HuH-7.5 (cell line): ENCODE data around the gene NCOR2.

ENCODE experiments used
- DNase-seq: peaks from one replicate; pipeline ENCODE4 v3.0.0; 2011; ENCODE audit warnings: low spot score

The NCOR2 gene

DNA sequence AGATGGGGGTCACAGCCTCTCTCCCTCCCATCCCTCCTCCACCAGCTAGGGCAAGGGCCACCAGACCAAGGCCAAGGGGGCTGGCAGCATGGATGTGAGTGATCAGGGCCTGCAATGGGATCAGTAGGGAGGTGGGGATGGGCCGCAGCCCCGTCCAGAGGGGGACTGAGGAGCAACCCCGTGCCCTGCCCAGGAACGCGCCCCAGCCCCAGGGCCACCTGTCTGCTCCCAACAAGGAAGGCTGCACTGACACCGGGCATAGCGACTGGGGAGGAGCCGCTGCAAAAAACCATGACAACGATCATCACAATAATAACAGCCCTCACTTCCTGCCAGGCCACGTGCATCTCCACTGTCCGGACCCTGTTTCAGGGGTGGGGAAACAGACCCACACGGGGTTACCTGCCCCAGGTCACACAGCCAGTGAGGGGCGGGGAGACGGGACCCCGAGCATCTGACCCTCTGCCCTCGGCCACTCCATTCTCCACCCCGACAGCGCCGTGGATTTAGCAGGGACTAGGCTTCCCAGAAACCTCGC is 24.3 kb downstream of the NCOR2 start:
- no peak for DNase-seq

DNA sequence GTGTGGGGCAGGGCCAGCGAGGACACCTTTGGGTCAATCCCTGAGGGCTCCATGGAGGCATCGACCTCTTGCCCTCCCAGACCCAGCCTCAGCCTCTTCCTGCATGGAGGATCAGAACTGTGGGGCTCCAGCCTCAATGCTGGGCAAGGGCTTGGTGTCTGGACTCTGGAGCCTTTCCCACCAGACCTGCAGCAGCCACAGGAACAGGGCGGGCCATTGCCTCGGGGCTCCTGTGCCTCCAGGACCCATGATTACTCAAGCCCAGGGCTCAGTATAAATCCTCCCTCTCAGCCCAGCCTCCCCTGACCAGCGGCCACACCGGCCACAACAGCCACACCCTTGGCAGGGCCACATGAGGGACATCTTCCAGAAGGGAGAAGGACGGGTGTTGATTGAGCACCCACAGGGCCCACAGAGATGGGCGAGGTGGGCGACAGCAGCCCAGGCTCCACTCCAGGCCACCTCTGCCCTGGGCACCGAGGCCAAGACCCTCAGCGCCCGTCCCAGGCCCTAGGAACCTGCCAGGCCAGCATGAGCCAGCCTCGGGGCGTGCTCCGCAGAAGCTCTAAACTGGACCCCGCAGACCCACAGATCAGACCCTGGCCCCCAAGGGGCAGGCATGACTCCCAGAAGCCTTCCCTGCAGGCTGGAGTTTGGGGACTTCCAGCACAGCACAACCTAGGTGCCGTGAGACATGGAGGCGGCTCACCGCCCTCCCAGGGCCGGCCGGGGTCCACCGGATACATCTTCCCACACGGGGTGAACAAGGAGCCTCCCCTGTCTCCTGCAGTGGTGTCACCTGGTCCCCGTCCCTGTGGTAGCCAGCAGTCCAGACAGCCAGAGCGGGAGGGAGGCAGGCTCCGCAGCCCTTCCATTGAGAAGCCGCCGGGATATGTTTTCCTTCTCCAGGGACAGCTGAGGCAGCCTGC is 25.1 kb downstream of the NCOR2 start:
- no peak for DNase-seq

DNA sequence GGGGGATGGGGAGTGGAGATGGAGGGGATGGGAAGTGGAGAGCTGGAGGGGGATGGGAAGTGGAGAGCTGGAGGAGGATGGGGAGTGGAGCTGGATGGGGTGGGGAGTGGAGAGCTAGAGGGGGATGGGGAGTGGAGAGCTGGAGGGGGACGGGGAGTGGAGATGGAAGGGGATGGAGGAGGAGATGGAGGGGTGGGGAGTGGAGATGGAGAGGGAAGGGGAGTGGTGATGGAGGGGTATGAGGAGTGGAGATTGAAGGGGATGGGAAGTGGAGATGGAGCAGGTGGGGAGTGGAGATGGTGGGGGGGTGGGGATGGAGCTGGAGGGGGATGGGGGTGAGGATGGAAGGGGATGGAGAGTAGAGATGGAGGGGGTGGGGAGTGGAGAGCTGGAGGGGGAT is 26.1 kb downstream of the NCOR2 start:
- no peak for DNase-seq

DNA sequence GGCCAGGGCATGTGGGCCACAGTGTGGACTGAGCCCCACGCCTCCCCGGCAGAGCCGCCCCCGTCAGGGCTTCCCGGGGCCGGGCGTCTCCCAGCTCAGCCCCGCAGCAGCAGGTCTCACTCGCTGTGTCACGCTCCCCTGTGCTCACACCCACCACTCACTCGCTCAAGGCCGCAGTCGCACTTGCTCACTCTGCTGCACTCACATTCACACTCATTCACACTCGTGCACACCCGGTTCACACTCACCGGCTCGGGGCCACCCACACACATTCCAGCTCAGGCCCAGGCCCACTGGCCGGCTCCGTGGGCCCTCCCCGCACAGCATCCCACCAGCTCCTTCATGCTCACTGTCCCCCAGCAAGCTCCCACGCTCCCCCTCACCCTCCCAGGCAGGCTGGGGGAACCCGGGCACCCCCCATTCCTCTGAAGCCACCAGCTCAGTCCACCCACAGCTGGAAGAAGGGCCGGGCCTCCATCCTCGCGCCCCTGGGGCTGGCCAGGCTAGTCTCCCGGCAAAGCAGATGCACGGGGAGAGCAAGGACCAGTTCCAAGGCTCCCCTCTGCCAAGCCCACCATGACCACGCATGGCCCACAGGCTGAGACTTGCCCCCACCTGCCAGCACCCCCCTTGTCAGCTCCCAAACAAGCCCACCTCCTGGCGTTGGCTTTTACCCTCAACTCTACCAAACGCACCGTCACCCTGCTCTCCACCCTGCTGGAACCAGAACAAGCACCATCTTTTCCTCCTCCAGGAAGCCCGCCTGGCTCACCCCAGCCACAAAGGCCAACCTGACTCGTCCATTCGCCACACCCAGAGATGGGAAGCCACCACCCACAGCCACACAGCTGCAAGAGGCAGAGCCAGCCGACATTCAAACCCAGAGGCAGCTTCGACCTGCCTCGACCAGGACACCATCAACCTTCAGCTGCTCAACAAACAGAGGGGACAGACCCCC is 28.0 kb downstream of the NCOR2 start:
- no peak for DNase-seq

DNA sequence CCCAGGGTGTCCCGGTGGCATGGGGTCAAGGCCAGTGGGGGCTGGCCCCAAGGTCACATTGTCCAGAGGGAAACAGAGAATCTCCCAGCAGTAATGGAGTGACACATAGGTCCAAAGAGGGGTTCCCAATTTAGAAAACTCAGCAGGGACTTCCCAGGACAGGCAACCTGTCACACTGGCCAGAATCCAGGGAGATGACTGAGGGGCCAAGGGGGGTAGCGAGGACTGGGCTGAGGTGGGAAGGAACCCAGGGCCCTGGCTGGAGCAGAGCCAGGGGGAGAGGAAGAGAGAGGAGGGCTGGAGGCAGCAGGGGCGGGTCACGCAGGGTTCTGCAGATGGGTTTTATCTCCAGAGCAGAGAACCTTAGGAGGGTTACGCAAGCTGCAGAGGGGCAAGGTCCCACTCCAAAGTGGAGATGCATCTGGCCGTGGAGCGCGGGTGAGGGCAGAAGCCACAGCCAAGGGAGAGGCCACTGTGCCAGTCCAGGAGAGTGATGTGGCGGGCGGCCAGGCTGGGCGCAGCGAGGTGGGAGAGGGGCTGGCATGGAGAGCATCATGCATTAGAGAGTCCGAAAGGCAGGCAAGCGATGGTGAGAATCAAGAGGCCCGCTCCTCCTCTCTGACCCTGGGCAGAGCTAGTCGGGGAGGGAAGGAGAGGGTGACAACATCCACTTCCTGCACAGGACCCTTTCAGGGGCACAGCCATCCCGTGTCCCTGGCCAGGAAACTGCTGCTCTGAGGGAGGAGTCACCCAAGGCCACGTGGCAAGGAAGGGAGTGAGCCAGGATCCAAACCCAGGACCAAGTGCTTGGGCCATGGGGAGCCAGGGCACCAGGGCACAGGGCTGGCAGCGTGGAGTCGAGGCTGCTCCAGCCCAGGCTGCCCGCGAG is 29.0 kb downstream of the NCOR2 start:
- DNase-seq: peak; percentile 49

DNA sequence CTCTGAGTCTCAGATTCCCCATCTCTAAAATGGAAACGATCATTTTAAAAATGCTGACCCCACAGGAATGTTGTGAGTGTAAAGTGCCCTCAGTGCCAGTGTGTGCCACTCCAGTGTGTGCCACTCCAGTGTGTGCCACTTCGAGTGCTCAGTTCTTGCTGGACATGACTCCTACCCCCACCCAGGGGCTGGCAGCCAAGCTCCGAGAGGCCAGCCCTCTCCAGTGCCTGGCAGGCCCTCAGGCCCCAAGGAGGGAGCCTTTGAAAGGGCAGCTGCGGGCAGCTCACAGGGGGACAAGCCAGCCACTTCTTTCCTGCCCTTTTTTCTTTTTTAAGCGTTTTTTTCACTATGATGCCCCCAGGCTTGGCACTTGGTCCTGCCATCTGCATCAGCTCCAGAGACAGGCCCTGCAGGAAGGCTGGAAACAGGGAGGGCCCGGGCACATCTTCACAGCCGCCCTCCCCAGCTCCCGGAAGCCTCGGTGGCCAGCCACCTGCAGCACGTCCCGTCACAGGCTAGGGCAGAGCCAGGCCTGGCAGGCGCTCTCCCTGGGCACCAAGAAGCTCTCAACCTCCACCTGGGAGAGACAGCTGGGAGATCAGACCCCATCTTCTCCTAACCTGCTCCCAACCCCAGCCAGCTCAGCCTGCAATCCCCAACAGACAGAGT is 29.8 kb downstream of the NCOR2 start:
- no peak for DNase-seq

DNA sequence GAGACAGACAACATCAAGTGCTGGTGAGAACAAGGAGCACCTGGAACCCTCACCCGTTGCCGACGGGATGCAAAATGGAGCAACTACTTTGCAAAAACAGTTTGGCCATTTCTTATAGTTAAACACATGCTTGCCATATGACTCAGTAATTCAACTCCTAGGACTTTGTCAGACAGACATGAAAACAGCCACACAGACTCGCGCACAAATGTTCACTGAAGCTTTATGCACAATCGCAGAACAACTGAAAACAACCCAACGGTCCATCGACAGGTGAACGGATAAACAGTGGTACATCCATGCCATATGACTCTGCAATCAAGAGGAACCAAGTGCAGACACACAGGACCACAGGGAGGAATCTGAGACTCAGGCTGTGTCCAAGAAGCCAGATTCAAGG is 30.8 kb downstream of the NCOR2 start:
- DNase-seq: no peak

DNA sequence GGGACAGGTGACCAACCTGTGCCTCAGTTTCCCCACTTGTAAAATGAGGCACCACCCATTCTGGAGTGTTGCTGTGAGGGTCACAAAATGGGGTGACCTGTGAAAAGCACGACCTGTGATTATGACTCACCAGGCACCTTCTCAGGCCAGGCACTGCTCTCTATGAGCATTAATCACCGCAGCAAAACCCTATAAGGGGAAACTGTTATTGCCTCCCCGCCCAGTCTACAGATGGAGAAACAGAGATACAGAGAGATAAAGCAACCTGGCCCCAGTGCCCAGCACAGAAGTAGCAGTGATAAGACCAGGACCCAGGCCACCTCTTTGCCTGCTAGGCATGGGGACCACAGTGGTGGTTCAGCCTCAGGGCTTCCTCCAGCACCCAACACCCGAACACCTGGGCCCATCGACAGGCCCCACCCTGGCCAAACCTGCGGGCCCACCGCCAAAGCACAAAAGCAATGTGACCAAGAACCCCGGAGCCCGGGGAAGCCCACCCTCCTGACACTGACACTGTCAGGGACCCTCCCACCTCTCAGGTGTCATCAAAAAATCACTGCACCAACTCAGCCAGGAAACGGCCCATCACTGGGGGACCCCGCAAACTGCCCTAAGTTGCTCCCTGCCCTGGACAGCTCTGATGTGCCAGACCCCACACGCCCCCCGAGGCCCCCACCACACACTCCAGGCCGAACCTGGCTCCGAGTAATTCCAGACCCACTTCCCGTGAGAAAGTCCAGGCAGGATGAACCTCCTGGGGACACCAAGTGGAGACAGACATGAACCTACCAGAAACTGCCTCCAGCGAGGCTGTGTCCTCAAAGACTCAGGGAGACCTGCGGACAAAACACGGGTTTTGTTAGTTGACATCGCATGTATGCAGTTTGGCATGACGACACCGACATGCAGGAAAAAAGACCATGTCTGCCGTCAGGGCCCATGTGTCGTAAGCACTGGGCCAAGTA is 32.4 kb downstream of the NCOR2 start:
- DNase-seq: no peak

DNA sequence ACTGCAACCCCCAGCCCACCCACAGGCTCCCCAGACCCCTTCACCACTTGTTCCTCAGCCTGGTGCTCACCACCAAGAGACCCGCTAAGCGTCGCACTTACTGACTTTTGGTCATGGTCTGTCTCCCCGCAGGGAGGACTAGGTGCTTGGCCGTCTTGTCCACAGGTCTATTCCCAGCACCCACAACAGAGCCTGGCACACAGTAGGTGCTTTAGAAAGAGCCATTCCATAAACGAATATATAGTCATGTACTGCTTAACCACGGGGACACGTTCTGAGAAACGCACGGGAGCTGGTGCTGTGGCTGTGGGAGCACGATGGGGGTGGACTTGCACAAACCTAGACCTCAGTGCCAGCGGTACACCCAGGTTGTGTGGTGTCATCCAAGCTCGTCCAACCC is 34.0 kb downstream of the NCOR2 start:
- no peak for DNase-seq

DNA sequence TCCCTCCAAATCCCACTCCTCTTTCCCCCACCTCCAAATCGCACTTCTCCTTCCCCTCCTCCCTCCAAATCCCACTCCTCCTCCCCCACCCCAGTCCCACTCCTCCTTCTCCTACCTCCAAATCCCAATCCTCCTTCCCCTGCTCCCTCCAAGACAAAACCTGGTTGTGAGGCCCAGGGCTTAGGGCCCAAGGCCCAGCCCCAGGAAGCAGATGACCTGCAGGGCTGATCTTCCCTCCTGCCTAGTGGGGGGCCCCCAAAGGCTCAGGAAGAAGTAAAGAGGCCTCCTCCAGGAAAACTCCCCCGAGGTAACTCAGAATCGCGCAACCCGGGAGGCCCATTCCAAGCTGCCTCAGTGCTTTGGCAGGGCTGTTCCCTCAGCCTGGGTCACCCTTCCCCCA is 34.4 kb downstream of the NCOR2 start:
- no peak for DNase-seq

DNA sequence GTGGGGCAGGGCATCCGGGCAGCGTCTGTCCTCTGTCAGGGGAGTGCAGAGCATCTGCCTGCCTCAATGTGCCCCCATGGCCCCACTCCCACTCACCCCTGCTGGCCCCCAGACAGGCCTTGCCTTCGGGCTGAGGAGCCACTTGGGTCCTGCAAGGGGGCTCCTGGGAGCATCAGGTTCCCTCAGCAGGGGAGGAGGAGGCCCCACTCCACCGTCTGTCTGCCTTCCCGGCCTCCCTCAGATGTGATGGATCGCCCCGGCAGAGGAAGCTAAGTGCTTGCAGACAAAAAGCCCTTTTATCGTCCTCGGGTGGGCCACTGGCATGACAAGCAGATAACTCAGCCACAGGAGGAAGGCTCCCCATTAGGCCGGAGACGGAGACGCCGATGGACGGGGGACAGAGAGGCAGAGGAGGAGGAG is 35.1 kb downstream of the NCOR2 start:
- no peak for DNase-seq

DNA sequence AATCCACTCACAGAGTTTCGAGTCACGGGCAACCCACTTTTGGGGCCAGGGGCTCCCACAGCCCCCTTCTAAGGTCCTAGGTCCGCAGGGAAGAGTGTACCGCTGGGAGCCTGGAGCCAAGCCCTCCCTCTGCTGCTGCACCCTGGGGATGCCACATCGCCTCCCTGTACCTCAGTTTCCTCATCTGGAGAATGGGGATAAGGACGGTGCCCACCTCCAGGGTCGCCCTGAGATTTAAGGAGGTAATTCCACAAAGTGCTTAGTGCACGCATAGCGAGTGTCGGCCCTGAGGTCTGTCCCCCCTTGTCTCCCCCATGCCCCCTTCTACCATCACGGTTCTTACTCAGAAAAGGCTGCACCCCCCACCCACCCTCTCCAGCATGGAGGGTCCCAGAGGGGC is 35.5 kb downstream of the NCOR2 start:
- DNase-seq: no peak

DNA sequence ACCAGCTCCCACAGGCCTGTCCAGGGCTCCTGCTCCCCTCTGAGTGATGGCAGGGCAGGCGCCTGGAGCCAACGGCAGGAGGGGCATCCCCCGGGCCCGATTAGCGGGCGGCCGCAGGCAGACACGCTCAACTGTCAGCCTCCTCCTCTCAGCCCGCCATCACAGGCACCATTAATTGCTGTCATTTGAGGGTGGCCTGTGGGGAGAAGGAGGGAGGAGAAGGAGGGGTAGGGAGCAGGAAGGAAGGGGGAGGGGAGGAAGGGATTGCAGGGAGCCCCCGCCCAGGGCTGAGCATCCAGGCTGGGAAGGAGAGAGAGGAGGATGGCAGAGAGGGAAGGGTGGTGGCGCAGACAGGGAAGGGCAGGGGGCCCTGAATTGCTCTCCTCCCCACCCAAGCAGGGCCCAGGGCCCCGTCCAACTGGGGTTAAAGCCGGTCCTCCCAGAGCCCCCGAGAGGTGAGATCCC is 36.1 kb downstream of the NCOR2 start:
- no peak for DNase-seq

DNA sequence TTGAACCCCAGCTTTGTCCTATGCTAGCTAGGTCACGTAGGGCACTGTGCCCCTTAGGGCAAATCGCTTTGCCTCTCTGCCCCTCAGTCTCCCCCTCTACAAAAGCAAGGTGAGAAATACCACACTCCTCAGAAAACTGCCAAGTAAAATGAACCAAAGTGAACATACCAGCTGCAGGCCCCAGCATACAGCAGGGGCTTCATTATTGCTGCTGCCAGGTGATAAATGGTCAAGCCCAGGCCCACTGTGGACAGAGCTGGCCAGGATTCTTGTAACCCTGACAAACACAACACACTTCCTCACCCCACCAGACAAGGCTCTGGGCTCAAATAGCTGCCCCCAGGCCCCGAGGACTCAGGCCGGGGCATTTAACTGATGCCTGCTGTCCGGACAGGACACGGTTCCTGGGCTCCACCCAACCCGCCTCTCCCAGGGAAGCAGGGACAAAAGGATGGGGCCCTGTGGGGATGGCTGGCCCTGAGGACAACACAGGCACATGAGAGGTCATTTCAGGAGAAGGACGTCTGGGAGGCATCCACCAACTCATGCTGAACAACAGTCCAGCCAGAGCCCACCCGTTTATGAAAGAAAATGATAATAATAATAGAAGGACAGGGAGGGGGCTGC is 36.7 kb downstream of the NCOR2 start:
- no peak for DNase-seq

DNA sequence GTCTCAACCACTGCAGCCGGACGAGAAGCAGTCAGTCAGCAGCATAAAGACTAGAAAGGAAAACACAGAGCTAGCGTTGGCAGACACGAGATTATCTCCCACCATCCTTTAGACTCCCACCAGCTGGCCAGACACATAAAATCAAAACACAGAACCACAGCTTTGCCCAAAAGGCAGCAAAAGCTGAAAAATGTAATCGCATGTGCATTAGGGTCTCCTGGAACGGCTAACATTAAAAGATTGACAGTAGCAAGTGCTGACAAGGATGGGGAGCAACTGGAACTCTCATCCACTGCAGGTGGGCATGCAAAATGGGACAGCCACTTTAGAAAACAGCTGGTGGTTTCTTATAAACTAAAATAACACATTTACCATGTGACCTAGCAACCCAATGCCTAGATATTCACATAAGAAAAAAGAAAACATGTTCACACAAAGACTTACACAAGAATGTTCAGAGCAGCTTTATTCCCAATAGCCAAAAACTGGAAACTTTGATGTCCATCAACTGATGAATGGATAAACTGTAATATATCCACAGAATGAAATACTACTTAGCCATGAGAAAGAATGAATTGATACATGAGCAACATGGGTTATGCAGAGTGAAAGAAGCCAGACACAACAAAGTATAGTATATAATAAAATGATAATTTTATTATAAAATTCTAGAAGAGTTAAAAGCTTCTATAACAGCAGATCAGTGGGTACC is 37.7 kb downstream of the NCOR2 start:
- DNase-seq: no peak

DNA sequence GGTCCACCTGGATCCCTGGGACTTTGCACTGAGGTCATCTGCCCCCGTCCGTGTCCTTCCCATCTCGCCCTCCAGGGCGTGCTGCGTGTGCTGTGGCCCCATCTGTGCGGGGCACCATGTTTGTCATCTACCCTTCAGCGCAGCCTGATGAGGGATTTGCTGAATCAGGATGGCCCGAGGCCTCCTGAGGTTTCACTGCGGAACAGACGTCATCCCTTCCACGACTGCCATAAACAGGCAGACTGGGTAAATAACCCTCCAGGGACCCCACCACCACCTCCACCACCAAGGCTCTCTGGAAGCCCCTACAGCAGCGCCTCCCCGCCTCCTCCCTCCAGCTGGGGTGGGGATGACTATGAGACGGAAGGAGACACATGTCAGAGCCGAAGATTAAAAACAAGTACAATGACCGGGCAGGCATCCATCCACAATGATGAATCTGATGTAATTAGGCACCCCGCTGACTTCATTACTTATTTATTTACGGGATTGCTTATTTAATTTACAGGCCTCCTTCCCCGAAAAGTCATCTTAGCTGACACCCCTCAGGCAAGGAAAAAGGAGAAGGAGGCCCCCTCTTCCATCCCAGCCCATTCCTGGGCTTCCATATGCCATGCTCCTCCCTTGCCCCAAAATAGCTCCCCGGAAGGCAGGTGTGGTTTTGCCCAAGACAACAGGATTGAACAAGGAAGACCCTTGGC is 39.4 kb downstream of the NCOR2 start:
- no peak for DNase-seq

DNA sequence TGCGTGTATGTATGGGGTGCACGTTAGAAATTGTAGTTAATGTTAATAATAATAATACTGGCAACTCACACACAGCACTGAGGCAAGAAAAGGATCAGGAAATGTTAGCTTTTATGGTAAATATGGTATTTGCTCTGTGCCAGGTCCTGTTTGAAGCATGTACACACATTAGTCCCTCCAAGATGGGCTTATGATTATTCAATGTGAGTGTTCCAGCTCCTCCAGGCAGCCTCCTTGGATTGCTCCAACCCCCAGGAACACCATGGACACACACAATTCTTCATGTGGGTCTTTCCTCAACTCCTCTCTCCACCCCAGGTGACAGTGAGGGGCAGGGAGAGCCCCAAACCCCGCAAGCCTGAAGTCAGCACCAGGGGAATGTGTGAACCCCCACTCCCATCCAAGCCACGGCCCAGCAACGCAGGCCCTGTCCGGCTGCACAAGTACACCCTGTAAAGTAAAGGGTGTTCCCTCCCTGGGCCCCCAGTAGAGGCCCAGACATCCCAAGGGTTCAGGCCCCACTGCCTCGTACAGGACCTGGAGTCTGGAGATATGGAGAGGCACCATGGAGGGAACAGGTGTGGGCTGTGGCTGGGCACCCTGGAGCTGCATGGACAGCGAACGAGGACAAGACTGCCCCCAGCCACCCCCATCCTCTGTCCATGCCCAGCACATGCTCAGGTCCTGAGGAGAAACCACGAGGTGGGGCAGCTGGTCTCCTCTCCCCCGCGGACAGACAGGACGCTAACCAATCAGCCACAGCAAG is 41.3 kb downstream of the NCOR2 start:
- no peak for DNase-seq
